Liver (tissue), 9 donors: ENCODE measurements around the gene NPEPL1. TPM values are rescaled to one million over a fixed set of nuclear protein-coding genes. Genes with fewer than 3 reads are reported as not detected.

Source experiments
- DNase-seq: peaks from one replicate; pipeline ENCODE4 v3.0.0-alpha.2; 2017; ENCODE audit warnings: low spot score
- H3K27ac ChIP-seq, 2 donors: one replicate each; pipeline ENCODE4 v1.7.0; 2013; ENCODE audit warnings: inconsistent platforms in 2 of 2, low read length in 2 of 2, control low read depth in 1 of 2, low read depth in 1 of 2, mild to moderate bottlenecking in 1 of 2
- H3K27me3 ChIP-seq, 4 donors: one replicate each; pipeline versions ENCODE4 v1.6.1 to v1.7.0; 2013; ENCODE audit warnings: low read length in 3 of 4, inconsistent platforms in 1 of 4, mild to moderate bottlenecking in 1 of 4, moderate library complexity in 1 of 4; ENCODE audit not compliant: control insufficient read depth in 4 of 4, insufficient read depth in 4 of 4
- H3K36me3 ChIP-seq, 4 donors: one replicate each; pipeline versions ENCODE4 v1.6.1 to v1.7.0; 2013; ENCODE audit warnings: low read length in 3 of 4, mild to moderate bottlenecking in 3 of 4, low read depth in 1 of 4, moderate library complexity in 1 of 4; ENCODE audit not compliant: control insufficient read depth in 4 of 4, insufficient read depth in 3 of 4
- H3K4me1 ChIP-seq, 4 donors: one replicate each; pipeline versions ENCODE4 v1.6.1 to v1.7.0; 2013; ENCODE audit warnings: low read length in 3 of 4, mild to moderate bottlenecking in 3 of 4, moderate library complexity in 1 of 4; ENCODE audit not compliant: control insufficient read depth in 4 of 4, insufficient read depth in 4 of 4
- H3K4me3 ChIP-seq, 3 donors: one replicate each; pipeline versions ENCODE4 v1.6.1 to v1.7.0; 2013; ENCODE audit warnings: low read length in 3 of 3, control low read depth in 1 of 3, low read depth in 1 of 3, mild to moderate bottlenecking in 1 of 3
- H3K9ac ChIP-seq, 2 donors: one replicate each; pipeline ENCODE4 v1.7.0; 2013; ENCODE audit warnings: low read length in 2 of 2, mild to moderate bottlenecking in 2 of 2, moderate library complexity in 2 of 2, control low read depth in 1 of 2, low read depth in 1 of 2
- H3K9me3 ChIP-seq, 4 donors: one replicate each; pipeline versions ENCODE4 v1.6.1 to v1.7.0; 2013; ENCODE audit warnings: low read length in 3 of 4; ENCODE audit not compliant: control insufficient read depth in 4 of 4
- EGR1 ChIP-seq, 2 donors: IDR thresholded peaks; 2 replicates each; pipeline ENCODE4 v1.6.1; 2016 to 2018; ENCODE audit warnings: antibody characterized with exemption in 2 of 2, low read depth in 2 of 2
- FOXA1 ChIP-seq: IDR thresholded peaks from 2 replicates; pipeline ENCODE4 v1.6.1; 2016; ENCODE audit warnings: antibody characterized with exemption
- FOXA2 ChIP-seq: IDR thresholded peaks from 2 replicates; pipeline ENCODE4 v1.6.1; 2016; ENCODE audit warnings: antibody characterized with exemption
- GABPA ChIP-seq, 2 donors: IDR thresholded peaks in 1 of 2; conservative IDR thresholded peaks in 1 of 2; 2 replicates each; pipeline ENCODE4 v1.6.1; 2016; ENCODE audit warnings: antibody characterized with exemption in 2 of 2, mild to moderate bottlenecking in 1 of 2, moderate library complexity in 1 of 2
- HNF4A ChIP-seq, 2 donors: conservative IDR thresholded peaks; 2 replicates each; pipeline ENCODE4 v1.6.1; 2016; ENCODE audit warnings: antibody characterized with exemption in 2 of 2, mild to moderate bottlenecking in 2 of 2
- HNF4G ChIP-seq: IDR thresholded peaks from 2 replicates; pipeline ENCODE4 v1.6.1; 2016; ENCODE audit warnings: antibody characterized with exemption
- JUND ChIP-seq, 2 donors: IDR thresholded peaks; 2 replicates each; pipeline ENCODE4 v1.6.1; 2016; ENCODE audit warnings: antibody characterized with exemption in 2 of 2
- MAX ChIP-seq: IDR thresholded peaks from 2 replicates; pipeline ENCODE4 v1.6.1; 2016; ENCODE audit warnings: antibody characterized with exemption
- NR2F2 ChIP-seq: IDR thresholded peaks from 2 replicates; pipeline ENCODE4 v1.6.1; 2016; ENCODE audit warnings: antibody characterized with exemption
- RAD21 ChIP-seq, 2 donors: IDR thresholded peaks; 2 replicates each; pipeline ENCODE4 v1.6.1; 2016; ENCODE audit warnings: antibody characterized with exemption in 2 of 2, mild to moderate bottlenecking in 2 of 2
- RXRA ChIP-seq, 2 donors: IDR thresholded peaks; 2 replicates each; pipeline ENCODE4 v1.6.1; 2017 to 2018; ENCODE audit warnings: antibody characterized with exemption in 2 of 2, mild to moderate bottlenecking in 1 of 2
- SP1 ChIP-seq: IDR thresholded peaks from 2 replicates; pipeline ENCODE4 v1.6.1; 2018; ENCODE audit warnings: antibody characterized with exemption, mild to moderate bottlenecking
- TAF1 ChIP-seq: conservative IDR thresholded peaks from 2 replicates; pipeline ENCODE4 v1.6.1; 2016; ENCODE audit warnings: antibody characterized with exemption, mild to moderate bottlenecking
- YY1 ChIP-seq: IDR thresholded peaks from 2 replicates; pipeline ENCODE4 v1.6.1; 2016; ENCODE audit warnings: antibody characterized with exemption, mild to moderate bottlenecking
- ZBTB33 ChIP-seq: IDR thresholded peaks from 2 replicates; pipeline ENCODE4 v1.6.1; 2016; ENCODE audit warnings: antibody characterized with exemption
- WGBS: extraction: QIAGEN DNeasy Blood & Tissue Kit; methylation state at CpG from one replicate; pipeline ENCODE4 v1.1.7; 2013; 5-methylcytosine and 5-hydroxymethylcytosine counted together
- polyA plus RNA-seq, 2 donors: library from polyadenylated mRNA; stranded (reverse) in 1 of 2; unstranded in 1 of 2; fragments of 200-250 nt in 1 of 2; fragments of >200 nt in 1 of 2; fragmentation: Nextera tagmentation in 1 of 2; extraction: Ambion mirVana in 1 of 2; gene quantifications; one replicate each; pipeline versions ENCODE4 v1.2.1 to v1.2.3, GENCODE V29; 2013 to 2015
- total RNA-seq, 2 donors: library from RNA; depleted of rRNA; stranded (reverse); fragments of >200 nt; gene quantifications; one replicate each; pipeline ENCODE4 v1.2.3, GENCODE V29; 2014
- TF ChIP-seq, protein P1 (sequence below): IDR thresholded peaks from 2 replicates; pipeline ENCODE4 v1.6.1; 2016; ENCODE audit warnings: antibody characterized with exemption
- TF ChIP-seq, protein P2 (sequence below): fragments of 150-350 bp; IDR thresholded peaks from 2 replicates; pipeline ENCODE4 v1.5.1; 2017; ENCODE audit warnings: improper control_type of control experiment, low read depth, low read length; ENCODE audit not compliant: missing input control
- TF ChIP-seq, protein P3 (sequence below): IDR thresholded peaks from 2 replicates; pipeline ENCODE4 v1.6.1; 2016; ENCODE audit warnings: antibody characterized with exemption, mild to moderate bottlenecking
- donor health status: healthy.
- donor health status: healthy.
- donor health status: healthy.
- donor health status: healthy.
- donor health status: healthy.

Gene NPEPL1
- total and polyA plus RNA-seq, 4 donors, result 8.0 to 13.3 (median 10.9) TPM

DNA sequence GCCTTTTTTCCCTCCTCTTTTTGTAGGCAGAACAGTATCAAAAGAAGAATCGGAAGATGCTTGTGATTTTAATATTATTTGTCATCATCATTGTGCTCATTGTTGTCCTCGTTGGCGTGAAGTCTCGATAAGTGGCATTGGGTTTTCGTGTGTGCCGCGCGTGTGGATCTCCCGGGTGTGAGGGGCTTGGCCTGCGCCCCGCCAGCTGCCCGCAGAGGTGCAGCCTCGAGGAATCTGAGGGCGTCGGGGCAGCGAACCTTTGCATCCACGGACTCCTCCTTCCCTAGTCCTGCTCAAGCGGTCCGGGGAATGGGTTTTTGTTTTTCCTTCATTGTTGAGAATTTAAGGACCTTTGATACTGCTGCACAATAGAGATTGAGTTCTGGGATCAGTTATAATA is 16.4 kb upstream of the NPEPL1 start:
- peaks cover 14 to 68% (median 44%) of the 10 kb centered on the region in 4 donors for H3K36me3 ChIP-seq

More for the DNA sequence above, 16.4 kb upstream of the NPEPL1 start:
- H3K27ac ChIP-seq, result no peak overlapping the region
- no peak overlapping the region for H3K9ac ChIP-seq
- DNase-seq, result no peak
- H3K27me3 ChIP-seq, result no peaks in the 10 kb centered on the region
- WGBS, result 96% methylated on average over 19 of the region's 19 CpGs
- H3K4me1 ChIP-seq, result no peaks in the 10 kb centered on the region
- no peak for TF ChIP-seq FOXA2
- no peak for TF ChIP-seq RXRA (IDR thresholded peaks at IDR 0.05)
- no peak for TF ChIP-seq ZBTB33
- TF ChIP-seq HNF4A (conservative IDR thresholded peaks at IDR 0.05), result no peak
- TF ChIP-seq MAX, result no peak
- no peak for TF ChIP-seq JUND (IDR thresholded peaks at IDR 0.05)
- no peak for TF ChIP-seq FOXA1
- TF ChIP-seq HNF4G, result no peak
- TF ChIP-seq EGR1 (IDR thresholded peaks at IDR 0.05; ENCODE audit: low read depth in 2 of 2), result no peak
- TF ChIP-seq, protein P1, sequence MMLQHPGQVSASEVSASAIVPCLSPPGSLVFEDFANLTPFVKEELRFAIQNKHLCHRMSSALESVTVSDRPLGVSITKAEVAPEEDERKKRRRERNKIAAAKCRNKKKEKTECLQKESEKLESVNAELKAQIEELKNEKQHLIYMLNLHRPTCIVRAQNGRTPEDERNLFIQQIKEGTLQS, result no peak
- no peak for TF ChIP-seq TAF1
- TF ChIP-seq, protein P2, sequence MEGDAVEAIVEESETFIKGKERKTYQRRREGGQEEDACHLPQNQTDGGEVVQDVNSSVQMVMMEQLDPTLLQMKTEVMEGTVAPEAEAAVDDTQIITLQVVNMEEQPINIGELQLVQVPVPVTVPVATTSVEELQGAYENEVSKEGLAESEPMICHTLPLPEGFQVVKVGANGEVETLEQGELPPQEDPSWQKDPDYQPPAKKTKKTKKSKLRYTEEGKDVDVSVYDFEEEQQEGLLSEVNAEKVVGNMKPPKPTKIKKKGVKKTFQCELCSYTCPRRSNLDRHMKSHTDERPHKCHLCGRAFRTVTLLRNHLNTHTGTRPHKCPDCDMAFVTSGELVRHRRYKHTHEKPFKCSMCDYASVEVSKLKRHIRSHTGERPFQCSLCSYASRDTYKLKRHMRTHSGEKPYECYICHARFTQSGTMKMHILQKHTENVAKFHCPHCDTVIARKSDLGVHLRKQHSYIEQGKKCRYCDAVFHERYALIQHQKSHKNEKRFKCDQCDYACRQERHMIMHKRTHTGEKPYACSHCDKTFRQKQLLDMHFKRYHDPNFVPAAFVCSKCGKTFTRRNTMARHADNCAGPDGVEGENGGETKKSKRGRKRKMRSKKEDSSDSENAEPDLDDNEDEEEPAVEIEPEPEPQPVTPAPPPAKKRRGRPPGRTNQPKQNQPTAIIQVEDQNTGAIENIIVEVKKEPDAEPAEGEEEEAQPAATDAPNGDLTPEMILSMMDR, result no peak
- no peak for TF ChIP-seq SP1
- TF ChIP-seq RAD21 (IDR thresholded peaks at IDR 0.05), result no peak
- no peak for TF ChIP-seq NR2F2
- no peak for TF ChIP-seq GABPA (IDR thresholded peaks at IDR 0.05 in 1 of 2, conservative IDR thresholded peaks at IDR 0.05 in 1 of 2)
- TF ChIP-seq YY1, result no peak
- TF ChIP-seq, protein P3, sequence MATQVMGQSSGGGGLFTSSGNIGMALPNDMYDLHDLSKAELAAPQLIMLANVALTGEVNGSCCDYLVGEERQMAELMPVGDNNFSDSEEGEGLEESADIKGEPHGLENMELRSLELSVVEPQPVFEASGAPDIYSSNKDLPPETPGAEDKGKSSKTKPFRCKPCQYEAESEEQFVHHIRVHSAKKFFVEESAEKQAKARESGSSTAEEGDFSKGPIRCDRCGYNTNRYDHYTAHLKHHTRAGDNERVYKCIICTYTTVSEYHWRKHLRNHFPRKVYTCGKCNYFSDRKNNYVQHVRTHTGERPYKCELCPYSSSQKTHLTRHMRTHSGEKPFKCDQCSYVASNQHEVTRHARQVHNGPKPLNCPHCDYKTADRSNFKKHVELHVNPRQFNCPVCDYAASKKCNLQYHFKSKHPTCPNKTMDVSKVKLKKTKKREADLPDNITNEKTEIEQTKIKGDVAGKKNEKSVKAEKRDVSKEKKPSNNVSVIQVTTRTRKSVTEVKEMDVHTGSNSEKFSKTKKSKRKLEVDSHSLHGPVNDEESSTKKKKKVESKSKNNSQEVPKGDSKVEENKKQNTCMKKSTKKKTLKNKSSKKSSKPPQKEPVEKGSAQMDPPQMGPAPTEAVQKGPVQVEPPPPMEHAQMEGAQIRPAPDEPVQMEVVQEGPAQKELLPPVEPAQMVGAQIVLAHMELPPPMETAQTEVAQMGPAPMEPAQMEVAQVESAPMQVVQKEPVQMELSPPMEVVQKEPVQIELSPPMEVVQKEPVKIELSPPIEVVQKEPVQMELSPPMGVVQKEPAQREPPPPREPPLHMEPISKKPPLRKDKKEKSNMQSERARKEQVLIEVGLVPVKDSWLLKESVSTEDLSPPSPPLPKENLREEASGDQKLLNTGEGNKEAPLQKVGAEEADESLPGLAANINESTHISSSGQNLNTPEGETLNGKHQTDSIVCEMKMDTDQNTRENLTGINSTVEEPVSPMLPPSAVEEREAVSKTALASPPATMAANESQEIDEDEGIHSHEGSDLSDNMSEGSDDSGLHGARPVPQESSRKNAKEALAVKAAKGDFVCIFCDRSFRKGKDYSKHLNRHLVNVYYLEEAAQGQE, result no peak
- H3K4me3 ChIP-seq, result no peak overlapping the region
- no peaks in the 10 kb centered on the region for H3K9me3 ChIP-seq
